ENCODE measurements around the gene MINPP1.

Gene MINPP1

DNA sequence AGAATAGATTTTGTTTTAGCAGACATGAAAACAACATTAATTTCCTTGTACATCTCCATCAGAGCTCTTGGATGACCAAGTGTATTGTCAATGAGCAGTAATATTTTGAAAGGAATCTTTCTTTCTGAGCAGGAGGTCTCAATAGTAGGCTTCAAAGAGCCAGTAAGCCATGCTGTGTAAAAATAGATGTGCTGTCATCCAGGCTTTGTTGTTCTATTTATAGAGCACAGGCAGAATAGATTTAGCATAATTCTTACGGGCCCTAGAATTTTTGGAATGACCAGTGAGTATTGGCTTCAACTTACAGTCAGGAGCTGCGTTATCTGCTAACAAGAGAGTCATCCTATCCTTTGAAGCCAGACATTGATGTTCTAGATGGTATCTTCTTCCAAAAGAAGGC is 19.0 kb downstream of the MINPP1 start:
- no peak for DNase-seq

DNA sequence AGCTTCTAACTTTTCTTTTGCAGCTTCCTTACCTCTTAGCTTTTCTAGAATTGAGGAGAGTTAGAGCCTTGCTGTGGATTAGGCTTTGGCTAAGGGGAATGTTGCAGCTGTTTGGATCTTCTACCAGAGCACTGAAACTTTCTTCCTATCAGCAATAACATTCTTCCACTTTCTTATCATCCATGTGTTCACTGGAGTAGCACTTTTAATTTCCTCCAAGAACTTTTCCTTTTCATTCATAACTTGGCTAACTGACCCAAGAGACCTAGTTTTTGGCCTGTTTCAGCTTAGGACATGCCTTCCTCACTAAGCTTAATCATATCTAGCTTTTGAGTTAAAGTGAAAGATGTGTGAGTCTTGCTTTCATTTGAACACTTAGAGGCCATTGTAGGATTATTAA is 19.6 kb downstream of the MINPP1 start:
- no peak for DNase-seq

DNA sequence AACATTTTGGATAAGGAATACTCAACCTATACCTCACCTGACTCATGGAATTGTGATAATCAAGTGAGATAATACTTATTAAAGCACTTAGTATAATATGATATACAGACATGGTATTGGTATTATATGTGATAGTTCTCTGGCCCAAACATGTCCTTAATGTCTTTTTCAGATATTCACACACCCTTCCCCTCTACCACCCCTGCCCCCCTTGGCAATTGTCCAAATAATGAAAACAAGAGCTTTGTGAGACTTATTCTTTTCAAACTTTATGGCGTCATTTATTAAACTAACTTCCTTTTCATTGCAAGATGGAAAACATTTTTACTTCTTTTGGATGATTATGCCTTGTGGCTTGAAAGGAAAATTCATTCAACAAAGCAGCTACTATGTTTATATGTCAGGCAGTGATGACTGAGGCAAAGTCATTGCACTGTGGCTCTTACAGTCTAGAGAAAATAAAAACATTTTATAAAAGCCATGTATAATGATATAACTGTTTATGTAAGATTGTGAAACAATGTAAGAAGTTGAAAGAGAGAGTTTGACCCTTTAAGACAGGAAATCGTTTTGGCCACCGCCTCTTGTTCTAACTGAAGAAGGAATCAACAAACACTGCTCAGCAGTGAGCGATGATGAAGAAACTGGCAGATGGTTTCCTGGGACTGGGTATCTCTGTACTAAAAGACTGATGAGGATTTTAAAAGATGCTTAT is 27.4 kb downstream of the MINPP1 start:
- no peak for DNase-seq

DNA sequence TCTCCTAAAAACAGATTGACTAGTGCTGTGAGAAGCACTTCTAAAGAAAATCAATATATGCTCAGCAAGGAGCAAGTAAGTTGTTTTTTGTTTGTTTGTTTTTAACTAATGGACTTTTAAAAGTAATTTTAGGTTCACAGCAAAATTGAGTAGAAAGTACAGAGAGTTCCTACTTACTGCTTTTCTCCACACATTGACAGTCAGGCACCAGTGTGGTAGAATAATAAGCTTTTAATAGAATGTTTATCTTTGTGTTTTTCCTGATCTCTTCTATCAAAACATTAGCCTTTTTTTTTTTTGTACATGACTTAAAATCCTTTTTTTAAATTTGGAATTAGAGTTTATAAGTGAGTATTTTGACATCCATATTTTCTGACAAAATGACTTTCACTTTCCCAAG is 28.0 kb downstream of the MINPP1 start:
- no peak for DNase-seq

- DNase-seq: no peak
Observed at GRCh38 chr10:87534173-87534858, 29.6 kb downstream of the MINPP1 start.

DNA sequence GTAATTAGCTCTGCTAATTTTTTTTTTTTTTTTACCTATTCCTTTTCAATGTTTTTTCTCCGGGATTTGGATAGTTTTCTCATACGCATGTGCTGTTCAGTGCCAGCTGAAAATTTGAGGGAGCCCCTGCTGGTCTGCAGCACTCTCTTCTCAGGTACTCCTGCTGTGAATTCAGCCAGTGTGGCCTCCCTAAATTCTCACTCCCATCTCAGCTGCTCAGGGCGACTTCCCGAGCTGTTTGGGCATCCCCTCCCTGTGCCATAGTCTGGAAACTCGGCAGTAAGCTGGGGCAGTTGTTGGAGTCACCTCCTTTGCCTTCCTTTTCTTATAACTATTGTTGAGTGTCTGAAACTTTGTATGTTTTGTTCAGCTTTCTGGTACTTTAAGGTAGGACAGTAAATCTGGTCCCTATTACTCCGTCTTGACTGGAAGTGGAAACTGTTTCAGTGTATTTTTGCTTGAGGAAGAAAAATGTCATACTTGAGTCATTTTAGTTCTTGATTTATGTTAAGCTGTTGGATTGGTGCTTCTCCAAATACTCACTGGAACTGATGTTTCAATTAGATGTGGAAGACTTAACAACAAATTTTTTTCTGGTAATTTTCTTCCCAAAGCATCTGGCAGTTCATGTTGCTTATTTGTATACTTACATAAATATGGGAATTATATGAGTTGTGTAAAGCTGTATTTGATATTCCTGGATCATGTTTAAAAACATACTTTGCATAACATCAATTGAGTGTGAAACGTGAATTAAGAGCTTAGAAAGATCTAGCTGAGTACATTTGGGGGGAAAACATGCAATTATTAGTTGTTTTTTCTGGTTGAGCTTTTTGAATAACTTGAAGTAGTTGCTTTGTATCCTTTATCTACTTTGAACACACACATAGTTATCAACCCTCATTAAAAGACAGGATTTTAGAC is 33.7 kb downstream of the MINPP1 start:
- DNase-seq: no peak

- DNase-seq: no peak
Observed at GRCh38 chr10:87541114-87541513, 36.4 kb downstream of the MINPP1 start.

DNA sequence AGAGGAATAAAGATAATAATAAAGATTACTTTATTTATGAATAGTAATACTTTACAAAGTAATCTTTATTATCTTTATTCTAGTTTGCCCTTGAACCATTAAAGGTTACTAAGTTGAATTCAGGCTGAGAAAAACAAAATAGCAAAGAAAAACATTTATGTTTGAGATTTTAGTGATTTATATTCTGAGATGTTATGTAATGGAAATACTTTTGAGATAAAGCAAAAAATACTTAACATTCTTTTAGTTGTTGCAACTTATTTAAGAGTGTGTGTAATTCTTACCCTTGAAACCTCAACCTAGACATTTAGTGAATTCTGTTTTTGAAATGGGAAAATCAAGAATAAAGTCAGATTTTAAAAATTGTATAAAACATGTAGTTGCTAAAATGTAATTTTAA is 40.0 kb downstream of the MINPP1 start:
- no peak for DNase-seq

DNA sequence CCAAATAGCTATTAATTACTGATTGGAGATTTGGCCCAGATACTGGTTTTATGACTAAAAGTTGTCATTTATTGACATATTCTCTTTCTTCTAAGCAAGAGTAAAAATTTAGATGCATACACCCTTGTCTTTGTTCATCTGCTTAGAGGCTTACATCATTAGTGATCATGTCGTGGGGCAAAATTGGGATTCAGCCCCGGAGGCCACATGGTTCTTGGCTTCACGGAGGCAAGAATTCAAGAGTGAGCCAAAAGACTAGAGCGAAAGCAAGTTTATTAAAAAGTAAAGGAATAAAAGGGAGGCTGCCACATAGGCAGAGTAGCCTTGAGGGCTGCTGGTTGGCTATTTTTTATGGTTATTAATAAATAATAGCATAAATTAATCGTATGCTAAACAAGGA is 41.1 kb downstream of the MINPP1 start:
- no peak for DNase-seq

DNA sequence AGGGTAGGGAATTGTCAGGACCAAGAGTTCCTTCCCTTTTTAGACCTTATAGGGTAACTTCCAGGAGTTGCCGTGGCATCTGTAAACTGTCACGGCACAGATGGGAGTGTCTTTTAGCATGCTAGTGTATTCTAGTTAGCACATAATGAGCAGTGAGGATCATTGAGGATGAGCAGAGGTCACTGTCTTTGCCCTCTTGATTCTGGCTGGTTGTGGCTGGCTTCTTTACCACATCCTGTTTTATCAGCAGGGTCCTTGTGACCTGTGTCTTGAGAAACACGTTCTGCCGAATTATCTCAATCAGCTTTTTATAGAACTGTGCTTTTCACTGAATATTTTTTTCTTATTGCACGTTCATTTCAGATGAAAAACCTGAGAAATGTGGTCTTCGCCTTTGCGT is 41.5 kb downstream of the MINPP1 start:
- peak; percentile 98 for DNase-seq

DNA sequence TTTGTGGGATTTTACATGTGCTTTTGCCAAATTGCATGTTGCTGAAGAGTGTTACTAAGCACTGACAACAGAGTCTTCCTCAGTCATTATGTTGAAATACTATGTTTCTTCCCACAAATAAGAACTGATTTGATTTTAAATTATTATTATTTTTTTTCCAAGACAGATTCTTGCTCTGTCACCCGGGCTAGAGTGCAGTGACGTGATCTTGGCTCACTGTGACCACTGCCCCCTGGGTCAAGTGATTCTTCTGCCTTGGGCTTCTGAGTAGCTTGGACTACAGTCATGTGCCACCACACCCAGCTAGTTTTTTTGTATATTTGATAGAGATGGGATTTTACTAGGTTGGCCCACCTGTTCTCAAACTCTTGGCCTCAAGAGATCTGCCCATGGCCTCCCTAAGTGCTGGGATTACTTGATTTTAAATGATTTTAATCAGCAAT is 42.3 kb downstream of the MINPP1 start:
- DNase-seq: peak; percentile 63

GRCh38 chr10:87547734-87548311 is 43.1 kb downstream of the MINPP1 start:
- peak; percentile 98 for DNase-seq

GRCh38 chr10:87550741-87551140 is 46.0 kb downstream of the MINPP1 start:
- DNase-seq: peak; percentile 50

GRCh38 chr10:87551326-87551725 is 46.6 kb downstream of the MINPP1 start:
- DNase-seq: peak; percentile 30

- DNase-seq: no peak
Observed at GRCh38 chr10:87552248-87552929, 47.7 kb downstream of the MINPP1 start.

DNA sequence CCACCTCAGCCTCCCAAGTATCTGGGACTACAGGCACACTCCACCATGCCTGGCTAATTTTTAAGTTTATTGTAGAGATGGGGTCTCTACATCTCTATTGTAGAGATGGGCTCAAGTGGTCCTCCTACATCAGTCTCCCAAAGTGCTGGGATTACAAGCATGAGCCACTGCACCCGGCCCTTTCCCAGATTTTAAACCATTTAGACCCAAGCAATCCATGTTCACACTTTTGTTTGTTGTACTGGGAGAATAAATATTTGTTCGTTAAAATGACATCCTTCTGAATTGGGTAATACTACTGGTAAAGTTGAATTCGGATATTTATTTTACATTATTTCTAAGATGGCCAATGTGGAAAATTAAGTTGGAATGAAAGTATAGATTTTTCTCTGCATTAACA is 52.7 kb downstream of the MINPP1 start:
- DNase-seq: no peak

DNA sequence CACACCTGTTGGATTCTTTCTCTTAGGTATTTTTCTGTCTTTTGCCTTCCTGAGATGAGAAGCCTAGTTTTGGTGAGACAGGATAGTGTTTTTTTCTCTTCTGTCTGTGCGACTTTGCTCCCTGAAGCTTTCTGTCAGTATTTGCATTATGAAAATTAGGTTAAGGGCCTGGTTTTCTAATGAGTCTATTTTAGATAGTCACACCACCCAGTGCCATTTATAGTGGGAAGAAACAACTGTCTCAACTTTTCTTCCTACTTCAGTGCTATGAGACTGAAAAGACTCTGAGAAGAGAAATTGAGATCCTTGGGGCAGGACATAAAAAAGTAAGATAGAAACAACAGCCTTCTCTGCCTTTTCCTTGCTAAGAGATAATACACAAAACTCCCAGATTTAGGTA is 53.6 kb downstream of the MINPP1 start:
- DNase-seq: no peak

GRCh38 chr10:87559392-87559791 is 54.7 kb downstream of the MINPP1 start:
- no peak for DNase-seq

GRCh38 chr10:87560495-87561129 is 55.9 kb downstream of the MINPP1 start:
- DNase-seq: no peak

DNA sequence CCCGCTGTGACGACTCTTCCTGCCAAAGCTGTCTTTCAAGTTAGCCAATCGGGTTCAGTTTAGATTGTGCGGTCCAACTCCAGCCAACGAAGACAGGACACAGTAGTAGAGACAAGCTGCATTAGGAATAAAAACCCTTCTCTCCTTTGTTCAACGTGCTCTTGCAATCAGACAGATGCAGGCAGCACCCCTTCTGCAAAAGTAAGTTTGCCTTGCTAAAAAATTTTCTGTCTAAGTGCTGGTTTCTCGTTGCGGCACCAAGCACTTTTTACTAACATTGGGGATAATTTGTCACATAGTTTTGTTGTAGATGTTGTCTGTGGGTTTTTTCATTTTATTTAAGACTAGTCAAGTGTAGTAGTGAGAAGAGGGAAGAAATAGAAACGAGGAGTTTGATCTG is 58.1 kb downstream of the MINPP1 start:
- DNase-seq: no peak

DNA sequence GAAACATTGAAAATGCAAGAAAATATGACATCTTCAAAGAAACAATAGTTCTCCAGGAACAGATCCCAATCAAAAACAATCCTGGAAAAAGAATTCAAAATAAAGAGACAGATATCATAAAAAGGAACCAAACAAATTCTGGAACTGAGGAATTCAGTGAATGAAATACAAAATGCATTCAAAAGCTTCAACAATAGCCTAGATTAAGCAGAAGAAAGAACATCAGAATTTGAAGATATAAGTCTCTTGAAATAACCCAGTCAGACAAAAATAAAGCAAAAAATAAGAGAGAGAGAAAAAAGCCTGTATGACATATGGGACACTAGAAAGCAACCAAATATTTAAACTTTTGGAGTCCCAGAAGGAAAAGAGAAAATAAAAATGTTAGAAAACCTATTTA is 60.3 kb downstream of the MINPP1 start:
- no peak for DNase-seq

DNA sequence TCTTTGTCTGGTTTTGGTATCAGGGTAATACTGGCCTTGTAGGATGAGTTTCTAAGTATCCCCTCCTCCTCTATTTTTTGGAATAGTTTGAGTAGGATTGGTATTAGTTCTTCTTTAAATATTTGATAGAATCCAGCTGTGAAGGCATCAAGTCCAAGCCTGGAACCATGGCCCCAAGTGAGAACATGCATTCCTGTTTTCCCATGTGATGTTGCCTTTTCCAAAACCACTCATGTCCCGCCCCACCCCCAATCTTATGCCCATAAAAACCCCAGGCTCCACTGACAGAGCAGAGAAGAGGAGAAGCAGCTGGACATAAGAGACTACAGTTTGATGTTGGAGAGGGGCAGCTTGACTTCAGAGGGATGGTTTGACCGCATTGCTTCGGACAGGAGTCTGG is 71.2 kb downstream of the MINPP1 start:
- DNase-seq: no peak
